Kasumi-1 (cell line): Measurements from ENCODE around the gene IFT52.
A peak's percentile ranks its signal among the peaks of the same experiment; 100 is the strongest.

Experiments used
- DNase-seq, 2 experiments: peaks; one replicate each; lab custom pipeline; 2025; lab: John Stamatoyannopoulos, UW

Gene IFT52

GRCh38 chr20:43590392-43591303 is at the start of gene IFT52:
Gene IFT52 (plus strand): TSS chr20:43590937. CDS start chr20:43594699, 3,762 bp downstream.
- peak; percentile 84 to 94 for DNase-seq

GRCh38 chr20:43541214-43541613 is 49.5 kb upstream of the IFT52 start:
- no peak for DNase-seq

GRCh38 chr20:43542161-43542560 is 48.6 kb upstream of the IFT52 start:
- no peak for DNase-seq

GRCh38 chr20:43542674-43543073 is 48.1 kb upstream of the IFT52 start:
- no peak for DNase-seq

GRCh38 chr20:43543138-43543537 is 47.6 kb upstream of the IFT52 start:
- no peak for DNase-seq

GRCh38 chr20:43544501-43544900 is 46.2 kb upstream of the IFT52 start:
- no peak for DNase-seq

GRCh38 chr20:43545837-43546578 is 44.7 kb upstream of the IFT52 start:
- no peak for DNase-seq

- no peak for DNase-seq
These were observed 42.4 kb upstream of the IFT52 start for GRCh38 chr20:43548273-43548880.

- no peak for DNase-seq
These were observed 41.2 kb upstream of the IFT52 start for GRCh38 chr20:43549416-43550065.

GRCh38 chr20:43550456-43550855 is 40.3 kb upstream of the IFT52 start:
- no peak for DNase-seq

GRCh38 chr20:43554369-43554768 is 36.4 kb upstream of the IFT52 start:
- no peak for DNase-seq

GRCh38 chr20:43558412-43559146 is 32.2 kb upstream of the IFT52 start, which contains the start of gene SGK2:
Gene SGK2 (plus strand): TSS chr20:43559027. CDS start chr20:43566496, 7,469 bp downstream.
- no peak for DNase-seq

- no peak for DNase-seq
These were observed 31.4 kb upstream of the IFT52 start for GRCh38 chr20:43559147-43559987.

- no peak for DNase-seq
These were observed 29.8 kb upstream of the IFT52 start for GRCh38 chr20:43560974-43561373.

GRCh38 chr20:43563429-43563828 is 27.3 kb upstream of the IFT52 start:
- DNase-seq = no peak

- no peak for DNase-seq
These were observed 26.7 kb upstream of the IFT52 start for GRCh38 chr20:43563991-43564390.

- DNase-seq = no peak
These were observed 26.3 kb upstream of the IFT52 start for GRCh38 chr20:43564455-43564854.

- no peak for DNase-seq
These were observed 25.6 kb upstream of the IFT52 start for GRCh38 chr20:43564993-43565757.

GRCh38 chr20:43565758-43566104 is 25.0 kb upstream of the IFT52 start:
- DNase-seq = no peak

GRCh38 chr20:43567477-43567876 is 23.3 kb upstream of the IFT52 start:
- no peak for DNase-seq
